Measurements from ENCODE around the gene SMARCAL1. TPM values are rescaled to one million over a fixed set of nuclear protein-coding genes. Genes with fewer than 3 reads are reported as not detected.

The SMARCAL1 gene
- total and polyA plus RNA-seq, 8 donors: 5.5 to 12.8 (median 7.4) TPM

GRCh38 chr2:216429428-216429827, 17.1 kb downstream of the SMARCAL1 start:
- Histone ChIP-seq H3K36me3 (peaks cover 2 to 74% (median 19%) of the 10 kb centered on the region in 3 donors), H3K27me3 (no peaks in the 10 kb centered on the region), H3K4me1 (no peaks in the 10 kb centered on the region), H3K4me3 (no peak overlapping the region), H3K27ac (no peak overlapping the region), H3K9me3 (no peaks in the 10 kb centered on the region)
- ATAC-seq (no peak), DNase-seq (no peak), FAIRE-seq (no peak)
- intact Hi-C loops (cut with DNase I): no loop called here
- TF ChIP-seq CTCF (IDR thresholded peaks at IDR 0.05): no peak
- WGBS, 2 donors: 94 to 96% methylated on average over 5 of the region's 5 CpGs

GRCh38 chr2:216430811-216431530, 18.7 kb downstream of the SMARCAL1 start:
- intact Hi-C loops (cut with DNase I): no loop called here
- FAIRE-seq: no peak
- DNase-seq: no peak
- no peak overlapping the region for H3K4me3 ChIP-seq
- H3K27me3 ChIP-seq: no peaks in the 10 kb centered on the region
- H3K9me3 ChIP-seq: no peaks in the 10 kb centered on the region
- ATAC-seq: no peak
- no peak for TF ChIP-seq CTCF (IDR thresholded peaks at IDR 0.05)
- no peaks in the 10 kb centered on the region for H3K4me1 ChIP-seq
- H3K27ac ChIP-seq: no peak overlapping the region
- H3K36me3 ChIP-seq: peaks cover 2 to 64% (median 11%) of the 10 kb centered on the region in 3 donors
- WGBS, 2 donors: 89 to 92% methylated on average over 13 of the region's 13 CpGs

GRCh38 chr2:216431531-216431856, 19.2 kb downstream of the SMARCAL1 start:
- Histone ChIP-seq H3K27ac (no peak overlapping the region), H3K4me3 (no peak overlapping the region), H3K9me3 (no peaks in the 10 kb centered on the region), H3K27me3 (no peaks in the 10 kb centered on the region), H3K36me3 (peaks cover 2 to 69% (median 13%) of the 10 kb centered on the region in 3 donors), H3K4me1 (no peaks in the 10 kb centered on the region)
- intact Hi-C loops (cut with DNase I): no loop called here
- no peak for DNase-seq
- no peak for FAIRE-seq
- no peak for TF ChIP-seq CTCF (IDR thresholded peaks at IDR 0.05)
- no peak for ATAC-seq

GRCh38 chr2:216436383-216436782, 24.1 kb downstream of the SMARCAL1 start:
- Histone ChIP-seq H3K27ac (no peak overlapping the region), H3K4me1 (no peaks in the 10 kb centered on the region), H3K36me3 (peaks cover 0 to 57% (median 12%) of the 10 kb centered on the region in 3 donors), H3K27me3 (no peaks in the 10 kb centered on the region), H3K9me3 (no peaks in the 10 kb centered on the region), H3K4me3 (no peak overlapping the region)
- intact Hi-C loops (cut with DNase I): no loop called here
- no peak for FAIRE-seq
- WGBS, 2 donors: 73 to 87% methylated on average over 2 of the region's 2 CpGs
- no peak for DNase-seq
- no peak for ATAC-seq
- TF ChIP-seq CTCF (IDR thresholded peaks at IDR 0.05): no peak

- no peaks in the 10 kb centered on the region for H3K4me1 ChIP-seq
- H3K36me3 ChIP-seq: peaks cover 0 to 28% (median 8%) of the 10 kb centered on the region in 3 donors
- WGBS, 2 donors: 74 to 91% methylated on average over 3 of the region's 3 CpGs
- no peak for TF ChIP-seq CTCF (IDR thresholded peaks at IDR 0.05)
- FAIRE-seq (no peak), DNase-seq (no peak), ATAC-seq (no peak)
- H3K27me3 ChIP-seq: no peaks in the 10 kb centered on the region
- intact Hi-C loops (cut with DNase I): no loop called here
- no peak overlapping the region for H3K27ac ChIP-seq
- H3K9me3 ChIP-seq: no peaks in the 10 kb centered on the region
- no peak overlapping the region for H3K4me3 ChIP-seq
Observed at GRCh38 chr2:216441308-216442010, 29.2 kb downstream of the SMARCAL1 start.
